ENCODE measurements around the gene YLPM1. TPM values are rescaled to one million over a fixed set of nuclear protein-coding genes. Genes with fewer than 3 reads are reported as not detected.
"Not testable (repeated sequence)": the region's sequence is repeated elsewhere in the genome, so short reads cannot be mapped to it uniquely, and the experiment has no call there.

The YLPM1 gene
- total RNA-seq, 1 donor from 2014 or later = 74.9 TPM

- H3K36me3 Mint-ChIP-seq (ENCODE audit: low read depth, unreplicated experiment) = peaks cover 8% of the 10 kb centered on the region
- no peak for DNase-seq (ENCODE audit: low spot score)
- no peaks in the 10 kb centered on the region for H3K4me1 Mint-ChIP-seq (ENCODE audit: unreplicated experiment)
- no peak for TF ChIP-seq CTCF (IDR thresholded peaks at IDR 0.05; ENCODE audit: unreplicated experiment)
- no peak overlapping the region for H3K27ac Mint-ChIP-seq (ENCODE audit: unreplicated experiment)
- no peaks in the 10 kb centered on the region for H3K27me3 Mint-ChIP-seq (ENCODE audit: unreplicated experiment)
- no peaks in the 10 kb centered on the region for H3K9me3 Mint-ChIP-seq (ENCODE audit: unreplicated experiment)
- no peak overlapping the region for H3K4me3 Mint-ChIP-seq (ENCODE audit: unreplicated experiment)
Observed at GRCh38 chr14:74754157-74754556, 9.0 kb upstream of the YLPM1 start.

- H3K27ac Mint-ChIP-seq (ENCODE audit: unreplicated experiment) = no peak overlapping the region
- no peaks in the 10 kb centered on the region for H3K9me3 Mint-ChIP-seq (ENCODE audit: unreplicated experiment)
- peaks cover 8% of the 10 kb centered on the region for H3K36me3 Mint-ChIP-seq (ENCODE audit: low read depth, unreplicated experiment)
- no peaks in the 10 kb centered on the region for H3K4me1 Mint-ChIP-seq (ENCODE audit: unreplicated experiment)
- no peaks in the 10 kb centered on the region for H3K27me3 Mint-ChIP-seq (ENCODE audit: unreplicated experiment)
- no peak overlapping the region for H3K4me3 Mint-ChIP-seq (ENCODE audit: unreplicated experiment)
- no peak for TF ChIP-seq CTCF (IDR thresholded peaks at IDR 0.05; ENCODE audit: unreplicated experiment)
- no peak for DNase-seq (ENCODE audit: low spot score)
Observed at GRCh38 chr14:74754899-74755298, 8.2 kb upstream of the YLPM1 start.

- DNase-seq (ENCODE audit: low spot score) = no peak
- TF ChIP-seq CTCF (IDR thresholded peaks at IDR 0.05; ENCODE audit: unreplicated experiment) = no peak
- no peak overlapping the region for H3K27ac Mint-ChIP-seq (ENCODE audit: unreplicated experiment)
- peaks cover 8% of the 10 kb centered on the region for H3K36me3 Mint-ChIP-seq (ENCODE audit: low read depth, unreplicated experiment)
- H3K4me3 Mint-ChIP-seq (ENCODE audit: unreplicated experiment) = no peak overlapping the region
- H3K9me3 Mint-ChIP-seq (ENCODE audit: unreplicated experiment) = no peaks in the 10 kb centered on the region
- H3K4me1 Mint-ChIP-seq (ENCODE audit: unreplicated experiment) = peaks cover 8% of the 10 kb centered on the region
- H3K27me3 Mint-ChIP-seq (ENCODE audit: unreplicated experiment) = no peaks in the 10 kb centered on the region
Observed at GRCh38 chr14:74756326-74756725, 6.8 kb upstream of the YLPM1 start.

- DNase-seq (ENCODE audit: low spot score); H3K27me3 Mint-ChIP-seq (ENCODE audit: unreplicated experiment); H3K36me3 Mint-ChIP-seq (ENCODE audit: low read depth, unreplicated experiment); H3K27ac Mint-ChIP-seq (ENCODE audit: unreplicated experiment); H3K9me3 Mint-ChIP-seq (ENCODE audit: unreplicated experiment); H3K4me3 Mint-ChIP-seq (ENCODE audit: unreplicated experiment): not testable (repeated sequence)
- H3K4me1 Mint-ChIP-seq (ENCODE audit: unreplicated experiment) = peaks cover 14% of the 10 kb centered on the region
Observed at GRCh38 chr14:74758505-74758904, 4.6 kb upstream of the YLPM1 start.

GRCh38 chr14:74763803-74764531, 851 bp downstream of the YLPM1 start:
- Mint-ChIP-seq H3K9me3 (ENCODE audit: unreplicated experiment) (no peaks in the 10 kb centered on the region), H3K4me3 (ENCODE audit: unreplicated experiment) (peak overlapping the region; percentile 97), H3K4me1 (ENCODE audit: unreplicated experiment) (peaks cover 38% of the 10 kb centered on the region), H3K36me3 (ENCODE audit: low read depth, unreplicated experiment) (peaks cover 6% of the 10 kb centered on the region), H3K27me3 (ENCODE audit: unreplicated experiment) (peaks cover 2% of the 10 kb centered on the region), H3K27ac (ENCODE audit: unreplicated experiment) (peak overlapping the region; percentile 88)
- no peak for TF ChIP-seq CTCF (IDR thresholded peaks at IDR 0.05; ENCODE audit: unreplicated experiment)
- no peak for DNase-seq (ENCODE audit: low spot score)
